Vagina (tissue), 2 donors: Measurements from ENCODE around the gene ARHGEF17. TPM values are rescaled to one million over a fixed set of nuclear protein-coding genes. Genes with fewer than 3 reads are reported as not detected.

Experiments
- DNase-seq, 2 donors: peaks; one replicate each; pipeline ENCODE4 v3.0.0-alpha.2; 2017; ENCODE audit errors: extremely low spot score in 2 of 2
- H3K27ac ChIP-seq: fragments of 200-600 bp; sonication (generic); one replicate; pipeline ENCODE4 v1.5.1; 2019
- H3K27me3 ChIP-seq: fragments of 200-600 bp; sonication (generic); one replicate; pipeline ENCODE4 v1.5.1; 2019
- H3K36me3 ChIP-seq, 2 donors: fragments of 200-600 bp; sonication (generic); one replicate each; pipeline ENCODE4 v1.5.1; 2017 to 2019
- H3K4me1 ChIP-seq: fragments of 200-600 bp; sonication (generic); one replicate; pipeline ENCODE4 v1.5.1; 2019
- H3K4me3 ChIP-seq, 2 donors: fragments of 200-600 bp; sonication (generic); 1 replicate in 1 of 2; 2 replicates in 1 of 2; pipeline ENCODE4 v1.5.1; 2016 to 2019
- H3K9me3 ChIP-seq: fragments of 200-600 bp; sonication (generic); one replicate; pipeline ENCODE4 v1.5.1; 2019
- CTCF ChIP-seq, 3 experiments: fragments of 450-650 bp in 2 of 3; fragments of 200-600 bp in 1 of 3; sonication (generic) in 1 of 3; IDR thresholded peaks; one replicate each; pipeline ENCODE4 v1.5.1; 2017 to 2019; ENCODE audit warnings: antibody characterized with exemption in 3 of 3, mild to moderate bottlenecking in 2 of 3, moderate library complexity in 2 of 3
- POLR2A ChIP-seq, 2 donors: fragments of 450-650 bp; IDR thresholded peaks; one replicate each; pipeline ENCODE4 v1.6.1; 2017; ENCODE audit warnings: antibody characterized with exemption in 2 of 2, mild to moderate bottlenecking in 2 of 2, moderate library complexity in 2 of 2
- POLR2AphosphoS5 ChIP-seq, 2 donors: sonication (generic); formaldehyde crosslinking; IDR thresholded peaks; one replicate each; pipeline ENCODE4 v1.9.0; 2017; ENCODE audit warnings: antibody characterized with exemption in 2 of 2, mild to moderate bottlenecking in 2 of 2, low read depth in 1 of 2; ENCODE audit not compliant: insufficient read depth in 1 of 2
- intact Hi-C: fragments of 100-400 bp; cut with DNase I; formaldehyde crosslinking; loops from one replicate; pipeline ENCODE4 v1.15.1; 2023
- total RNA-seq: library from RNA; depleted of rRNA; stranded (reverse); fragments of >200 nt; gene quantifications from one replicate; pipeline ENCODE4 v1.2.3, GENCODE V29; 2016

The ARHGEF17 gene
- total RNA-seq, 1 donor from 2014 or later: 32.9 TPM

- no peak overlapping the region for H3K27ac ChIP-seq
- intact Hi-C loops: loop anchor here (5.0 kb wide), 1 partner anchor 253 kb away; no protein-coding TSS in a partner anchor
- no peaks in the 10 kb centered on the region for H3K4me1 ChIP-seq
- TF ChIP-seq POLR2A (IDR thresholded peaks at IDR 0.05) (no peak), CTCF (IDR thresholded peaks at IDR 0.05) (no peak), POLR2AphosphoS5 (IDR thresholded peaks at IDR 0.05; ENCODE audit: insufficient read depth in 1 of 2, low read depth in 1 of 2) (no peak)
- H3K4me3 ChIP-seq: no peak overlapping the region
- no peaks in the 10 kb centered on the region for H3K9me3 ChIP-seq
- peaks cover 0 to 12% of the 10 kb centered on the region in 2 donors for H3K36me3 ChIP-seq
- DNase-seq: no peak
- no peaks in the 10 kb centered on the region for H3K27me3 ChIP-seq
These were observed 101.4 kb downstream of the ARHGEF17 start for GRCh38 chr11:73409431-73409830.

GRCh38 chr11:73410627-73411026 is 102.6 kb downstream of the ARHGEF17 start:
- intact Hi-C loops: loop anchor here (5.0 kb wide), 1 partner anchor 533 kb away; no protein-coding TSS in a partner anchor
- DNase-seq: no peak

GRCh38 chr11:73411031-73411430 is 103.0 kb downstream of the ARHGEF17 start:
- Histone ChIP-seq H3K4me1 (peaks cover 8% of the 10 kb centered on the region), H3K4me3 (no peak overlapping the region), H3K27me3 (no peaks in the 10 kb centered on the region), H3K27ac (no peak overlapping the region), H3K9me3 (no peaks in the 10 kb centered on the region), H3K36me3 (peaks cover 0 to 12% of the 10 kb centered on the region in 2 donors)
- TF ChIP-seq CTCF (IDR thresholded peaks at IDR 0.05) (no peak), POLR2A (IDR thresholded peaks at IDR 0.05) (no peak), POLR2AphosphoS5 (IDR thresholded peaks at IDR 0.05; ENCODE audit: insufficient read depth in 1 of 2, low read depth in 1 of 2) (no peak)
- DNase-seq: no peak
- intact Hi-C loops: loop anchor here (5.0 kb wide), 1 partner anchor 534 kb away; no protein-coding TSS in a partner anchor

More at GRCh38 chr11:73410627-73411026, 102.6 kb downstream of the ARHGEF17 start:
- H3K9me3 ChIP-seq: no peaks in the 10 kb centered on the region
- H3K27ac ChIP-seq: no peak overlapping the region
- no peaks in the 10 kb centered on the region for H3K27me3 ChIP-seq
- no peak for TF ChIP-seq CTCF (IDR thresholded peaks at IDR 0.05)
- no peak for TF ChIP-seq POLR2A (IDR thresholded peaks at IDR 0.05)
- no peak for TF ChIP-seq POLR2AphosphoS5 (IDR thresholded peaks at IDR 0.05; ENCODE audit: insufficient read depth in 1 of 2, low read depth in 1 of 2)
- no peak overlapping the region for H3K4me3 ChIP-seq
- peaks cover 0 to 12% of the 10 kb centered on the region in 2 donors for H3K36me3 ChIP-seq
- H3K4me1 ChIP-seq: peaks cover 5% of the 10 kb centered on the region

GRCh38 chr11:73412308-73412707 is 104.2 kb downstream of the ARHGEF17 start:
- H3K36me3 ChIP-seq: peaks cover 0 to 12% of the 10 kb centered on the region in 2 donors
- H3K4me1 ChIP-seq: peaks cover 16% of the 10 kb centered on the region
- H3K27me3 ChIP-seq: no peaks in the 10 kb centered on the region
- DNase-seq: no peak
- H3K9me3 ChIP-seq: no peaks in the 10 kb centered on the region
- TF ChIP-seq CTCF (IDR thresholded peaks at IDR 0.05): no peak
- TF ChIP-seq POLR2AphosphoS5 (IDR thresholded peaks at IDR 0.05; ENCODE audit: insufficient read depth in 1 of 2, low read depth in 1 of 2): no peak
- no peak for TF ChIP-seq POLR2A (IDR thresholded peaks at IDR 0.05)
- intact Hi-C loops: loop anchor here (5.0 kb wide), 1 partner anchor 535 kb away; no protein-coding TSS in a partner anchor
- H3K27ac ChIP-seq: no peak overlapping the region
- H3K4me3 ChIP-seq: no peak overlapping the region

GRCh38 chr11:73413256-73413655 is 105.2 kb downstream of the ARHGEF17 start:
- peaks cover 0 to 12% of the 10 kb centered on the region in 2 donors for H3K36me3 ChIP-seq
- H3K4me1 ChIP-seq: peaks cover 16% of the 10 kb centered on the region
- intact Hi-C loops: loop anchor here (5.0 kb wide), 1 partner anchor 536 kb away; no protein-coding TSS in a partner anchor
- H3K9me3 ChIP-seq: no peaks in the 10 kb centered on the region
- no peak overlapping the region for H3K27ac ChIP-seq
- no peaks in the 10 kb centered on the region for H3K27me3 ChIP-seq
- no peak for TF ChIP-seq CTCF (IDR thresholded peaks at IDR 0.05)
- no peak for DNase-seq
- no peak overlapping the region for H3K4me3 ChIP-seq
